Bronchial epithelial cell (primary cell): Measurements from ENCODE around the gene LILRB5. TPM values are rescaled to one million over a fixed set of nuclear protein-coding genes. Genes with fewer than 3 reads are reported as not detected.
A peak's percentile ranks its signal among the peaks of the same experiment; 100 is the strongest.

Experiments used
- DNase-seq: peaks from one replicate; pipeline ENCODE4 v3.0.0-alpha.2; 2010; ENCODE audit warnings: low read depth
- FAIRE-seq: peaks from 2 replicates; lab custom pipeline; 2011; peaks lifted over from hg19 to GRCh38; lab: Jason Lieb, UNC
- H3K27me3 ChIP-seq: 2 replicates; pipeline ENCODE4 v1.5.1; 2011; ENCODE audit warnings: low read length; ENCODE audit not compliant: control insufficient read depth, insufficient read depth
- H3K36me3 ChIP-seq: 2 replicates; pipeline ENCODE4 v1.5.1; 2011; ENCODE audit warnings: low read length; ENCODE audit not compliant: control insufficient read depth, insufficient read depth
- H3K4me3 ChIP-seq: 2 replicates; pipeline ENCODE4 v1.5.1; 2011; ENCODE audit warnings: mild to moderate bottlenecking, low read depth, low read length, control low read depth
- total RNA-seq: library from RNA; depleted of rRNA; stranded (reverse); fragments of >200 nt; gene quantifications from 2 replicates; pipeline ENCODE4 v1.2.1, GENCODE V29; 2014
- TF ChIP-seq, protein P1 (sequence below): IDR thresholded peaks from 2 replicates; pipeline ENCODE4 v1.5.1; 2011; ENCODE audit warnings: mild to moderate bottlenecking, moderate library complexity, low read length, control low read depth, inconsistent platforms; ENCODE audit not compliant: insufficient read depth, severe bottlenecking

Gene LILRB5
- total RNA-seq: not detected in 2 replicates

DNA sequence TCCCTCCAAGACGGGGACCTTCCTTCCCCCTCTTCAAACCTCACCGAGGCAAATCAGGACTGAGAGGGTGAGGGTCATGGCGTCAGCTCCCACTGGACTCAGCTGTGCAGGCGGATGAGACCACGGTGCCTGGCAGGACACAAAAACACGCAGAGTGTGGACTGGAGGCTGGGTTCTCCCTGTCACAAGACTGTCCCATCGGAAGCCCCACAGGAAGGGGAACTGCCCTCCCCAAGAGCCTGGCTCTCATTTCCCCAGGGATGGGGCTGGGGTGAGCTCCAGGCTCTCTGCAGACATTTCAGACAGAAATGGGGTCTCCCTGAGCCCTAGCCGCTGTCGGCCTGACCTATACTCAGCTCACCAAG is at the start of gene LILRB5:
Gene LILRB5, minus strand, starts transcription at position 158 of the 365 bp plus-strand sequence. Its CDS starts 80 bp downstream, at position 78.
- no peaks in the 10 kb centered on the region for H3K36me3 ChIP-seq
- FAIRE-seq: no peak
- no peak within 1 kb of the TSS for H3K4me3 ChIP-seq
- H3K27me3 ChIP-seq: no peaks in the 10 kb centered on the region
- no peak for DNase-seq
- TF ChIP-seq, protein P1, sequence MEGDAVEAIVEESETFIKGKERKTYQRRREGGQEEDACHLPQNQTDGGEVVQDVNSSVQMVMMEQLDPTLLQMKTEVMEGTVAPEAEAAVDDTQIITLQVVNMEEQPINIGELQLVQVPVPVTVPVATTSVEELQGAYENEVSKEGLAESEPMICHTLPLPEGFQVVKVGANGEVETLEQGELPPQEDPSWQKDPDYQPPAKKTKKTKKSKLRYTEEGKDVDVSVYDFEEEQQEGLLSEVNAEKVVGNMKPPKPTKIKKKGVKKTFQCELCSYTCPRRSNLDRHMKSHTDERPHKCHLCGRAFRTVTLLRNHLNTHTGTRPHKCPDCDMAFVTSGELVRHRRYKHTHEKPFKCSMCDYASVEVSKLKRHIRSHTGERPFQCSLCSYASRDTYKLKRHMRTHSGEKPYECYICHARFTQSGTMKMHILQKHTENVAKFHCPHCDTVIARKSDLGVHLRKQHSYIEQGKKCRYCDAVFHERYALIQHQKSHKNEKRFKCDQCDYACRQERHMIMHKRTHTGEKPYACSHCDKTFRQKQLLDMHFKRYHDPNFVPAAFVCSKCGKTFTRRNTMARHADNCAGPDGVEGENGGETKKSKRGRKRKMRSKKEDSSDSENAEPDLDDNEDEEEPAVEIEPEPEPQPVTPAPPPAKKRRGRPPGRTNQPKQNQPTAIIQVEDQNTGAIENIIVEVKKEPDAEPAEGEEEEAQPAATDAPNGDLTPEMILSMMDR: no peak

DNA sequence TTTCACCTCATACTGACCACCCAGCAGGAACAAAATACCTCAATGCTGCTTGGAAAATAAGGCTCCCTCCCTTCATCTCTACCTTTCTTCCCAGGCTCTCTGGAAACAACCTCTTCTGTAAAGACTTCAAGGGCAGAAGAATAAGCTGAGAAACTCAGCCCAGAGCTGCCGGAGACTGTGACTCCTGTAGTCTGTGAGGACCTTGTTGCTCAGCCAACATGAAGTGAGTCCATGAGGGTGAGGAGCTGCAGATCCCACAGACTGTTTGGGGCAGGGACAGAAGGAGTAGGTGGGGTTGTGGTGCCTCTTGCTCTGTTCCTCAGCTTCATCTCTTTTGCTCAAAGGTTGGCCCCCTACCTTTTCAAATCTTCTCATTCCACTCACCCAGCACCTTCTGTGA is 48.1 kb upstream of the LILRB5 start:
- H3K36me3 ChIP-seq: no peaks in the 10 kb centered on the region
- FAIRE-seq (no peak), DNase-seq (no peak)
- no peak overlapping the region for H3K4me3 ChIP-seq
- TF ChIP-seq, protein P1: no peak
- H3K27me3 ChIP-seq: no peaks in the 10 kb centered on the region

DNA sequence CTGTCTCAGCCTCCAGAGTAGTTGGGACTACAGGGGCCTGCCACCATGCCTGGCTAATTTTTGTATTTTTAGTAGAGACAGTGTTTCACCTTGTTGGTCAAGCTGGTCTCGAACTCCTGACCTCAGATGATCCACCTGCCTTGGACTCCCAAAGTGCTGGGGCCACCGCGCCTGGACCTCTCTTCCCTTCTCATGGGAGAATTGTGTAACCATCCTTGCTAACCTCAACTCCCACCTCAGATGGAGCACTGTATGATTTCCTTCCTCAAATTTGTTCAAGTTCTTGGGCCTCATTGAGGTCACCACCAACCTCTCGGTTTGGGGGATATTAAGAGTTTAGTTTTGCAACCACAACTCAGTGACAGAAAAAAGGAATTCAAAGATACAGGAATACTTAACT is 45.2 kb upstream of the LILRB5 start:
- Histone ChIP-seq H3K27me3 (no peaks in the 10 kb centered on the region), H3K4me3 (no peak overlapping the region), H3K36me3 (no peaks in the 10 kb centered on the region)
- FAIRE-seq (no peak), DNase-seq (no peak)
- TF ChIP-seq, protein P1: no peak

DNA sequence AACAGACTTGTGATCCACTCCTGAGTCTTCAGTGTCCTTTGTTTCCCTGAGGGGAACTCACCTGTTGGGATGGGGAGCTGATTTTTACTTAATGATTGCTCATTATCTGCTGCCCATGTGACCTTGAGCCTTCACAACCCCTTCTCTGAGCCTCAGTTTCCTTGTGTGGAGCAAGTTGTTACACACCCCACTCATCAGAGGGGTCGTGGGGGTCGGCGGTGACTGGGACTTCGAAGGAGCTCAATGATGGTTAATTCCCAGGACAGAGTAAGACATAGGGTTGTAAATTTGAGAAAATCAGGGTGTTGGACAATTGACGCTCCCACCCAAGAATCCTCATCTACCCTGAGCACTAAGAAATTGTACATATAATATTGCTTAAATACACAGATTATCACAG is 42.4 kb upstream of the LILRB5 start:
- Histone ChIP-seq H3K36me3 (no peaks in the 10 kb centered on the region), H3K4me3 (no peak overlapping the region), H3K27me3 (no peaks in the 10 kb centered on the region)
- TF ChIP-seq, protein P1: no peak
- DNase-seq (no peak), FAIRE-seq (no peak)

DNA sequence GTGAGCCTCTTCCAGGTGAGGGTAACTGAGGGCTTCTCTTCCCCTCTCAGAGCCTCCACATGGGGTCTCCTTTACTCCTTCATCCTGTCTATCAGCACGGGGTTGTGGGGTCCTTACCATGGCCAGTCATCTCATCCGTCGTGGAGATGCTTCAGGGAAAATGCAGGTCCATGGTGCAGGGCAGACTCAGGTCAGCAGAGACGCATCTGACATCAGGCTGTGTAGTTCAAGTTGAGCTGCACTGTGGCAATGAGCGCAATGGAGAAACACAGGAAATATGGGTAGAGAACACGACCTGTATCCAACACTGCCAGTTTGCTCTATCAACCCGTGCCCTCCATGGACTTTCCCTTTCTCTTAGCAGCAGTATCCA is 42.0 kb upstream of the LILRB5 start:
- TF ChIP-seq, protein P1: no peak
- FAIRE-seq: peak; percentile 52
- Histone ChIP-seq H3K4me3 (no peak overlapping the region), H3K27me3 (no peaks in the 10 kb centered on the region), H3K36me3 (no peaks in the 10 kb centered on the region)
- no peak for DNase-seq

DNA sequence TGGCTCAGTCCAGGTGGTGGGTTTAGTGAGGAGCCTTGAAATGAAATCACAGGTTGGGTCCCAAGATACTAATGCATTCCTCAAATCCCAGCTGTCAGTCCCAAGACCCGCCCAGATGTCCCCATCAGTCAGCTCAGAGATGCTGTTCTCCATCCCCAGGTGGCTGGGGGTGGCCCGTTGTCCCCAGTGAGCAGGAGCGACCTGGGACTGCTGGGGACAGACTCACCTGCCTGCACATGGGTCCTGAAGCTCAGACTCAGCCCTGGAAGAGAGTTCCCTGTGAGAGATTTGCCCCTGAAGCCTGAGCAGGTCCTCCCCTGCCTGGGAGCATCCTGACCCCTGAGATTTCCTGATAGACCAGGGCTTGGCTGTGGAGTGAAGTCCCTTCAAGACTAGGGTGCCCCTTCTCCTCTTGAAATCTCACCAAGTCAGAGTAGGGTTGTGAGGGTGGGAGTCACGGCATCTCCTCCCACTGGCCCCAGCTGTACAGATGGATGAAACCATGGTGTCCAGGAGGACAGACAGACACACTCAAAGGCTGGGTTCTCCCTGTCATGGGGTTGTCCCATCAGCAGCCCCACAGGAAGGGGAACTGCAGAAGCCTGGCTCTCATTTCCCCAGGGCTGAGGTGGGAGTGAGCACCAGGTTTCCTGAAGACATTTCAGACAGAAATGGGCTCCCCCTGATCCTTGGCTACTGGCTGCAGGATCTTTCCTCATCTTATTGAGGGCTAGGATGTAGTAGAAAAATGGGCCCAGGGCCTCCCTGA is 41.5 kb upstream of the LILRB5 start:
- no peak for DNase-seq
- TF ChIP-seq, protein P1: no peak
- no peaks in the 10 kb centered on the region for H3K27me3 ChIP-seq

More for the DNA sequence above, 41.5 kb upstream of the LILRB5 start:
- no peaks in the 10 kb centered on the region for H3K36me3 ChIP-seq
- no peak overlapping the region for H3K4me3 ChIP-seq
- no peak for FAIRE-seq
